LNCAP (cell line): ENCODE data around the gene FAM89B.

Experiments used
- TF ChIP-seq, protein P1 (sequence below): fragments of 450-650 bp; IDR thresholded peaks from 2 replicates; pipeline ENCODE4 v1.5.1; 2017; ENCODE audit warnings: mild to moderate bottlenecking

Gene FAM89B

DNA sequence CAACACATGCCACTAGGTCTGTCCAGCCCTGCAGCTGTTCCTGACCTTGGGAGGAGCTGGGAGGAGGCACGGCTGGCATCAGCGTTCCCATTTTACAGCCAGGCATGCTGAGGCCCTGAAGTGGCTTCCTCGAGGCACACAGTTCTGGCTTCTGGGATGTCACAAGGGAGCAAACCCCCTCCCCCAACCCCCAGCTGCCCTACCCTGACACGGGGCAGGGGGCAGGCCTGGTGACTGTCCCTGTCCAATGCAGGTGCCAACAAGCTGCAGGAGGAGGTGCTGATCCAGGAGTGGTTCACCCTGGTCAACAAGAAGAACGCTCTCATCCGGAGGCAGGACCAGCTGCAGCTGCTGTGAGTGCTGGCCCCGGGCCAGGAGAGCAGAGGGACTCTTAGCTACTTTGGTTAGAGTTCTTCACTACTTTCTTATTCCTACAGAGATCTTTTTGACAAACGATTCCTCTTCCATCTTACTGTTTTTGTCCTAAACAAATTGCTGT is 18.0 kb downstream of the FAM89B start:
- TF ChIP-seq, protein P1, sequence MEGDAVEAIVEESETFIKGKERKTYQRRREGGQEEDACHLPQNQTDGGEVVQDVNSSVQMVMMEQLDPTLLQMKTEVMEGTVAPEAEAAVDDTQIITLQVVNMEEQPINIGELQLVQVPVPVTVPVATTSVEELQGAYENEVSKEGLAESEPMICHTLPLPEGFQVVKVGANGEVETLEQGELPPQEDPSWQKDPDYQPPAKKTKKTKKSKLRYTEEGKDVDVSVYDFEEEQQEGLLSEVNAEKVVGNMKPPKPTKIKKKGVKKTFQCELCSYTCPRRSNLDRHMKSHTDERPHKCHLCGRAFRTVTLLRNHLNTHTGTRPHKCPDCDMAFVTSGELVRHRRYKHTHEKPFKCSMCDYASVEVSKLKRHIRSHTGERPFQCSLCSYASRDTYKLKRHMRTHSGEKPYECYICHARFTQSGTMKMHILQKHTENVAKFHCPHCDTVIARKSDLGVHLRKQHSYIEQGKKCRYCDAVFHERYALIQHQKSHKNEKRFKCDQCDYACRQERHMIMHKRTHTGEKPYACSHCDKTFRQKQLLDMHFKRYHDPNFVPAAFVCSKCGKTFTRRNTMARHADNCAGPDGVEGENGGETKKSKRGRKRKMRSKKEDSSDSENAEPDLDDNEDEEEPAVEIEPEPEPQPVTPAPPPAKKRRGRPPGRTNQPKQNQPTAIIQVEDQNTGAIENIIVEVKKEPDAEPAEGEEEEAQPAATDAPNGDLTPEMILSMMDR: no peak

DNA sequence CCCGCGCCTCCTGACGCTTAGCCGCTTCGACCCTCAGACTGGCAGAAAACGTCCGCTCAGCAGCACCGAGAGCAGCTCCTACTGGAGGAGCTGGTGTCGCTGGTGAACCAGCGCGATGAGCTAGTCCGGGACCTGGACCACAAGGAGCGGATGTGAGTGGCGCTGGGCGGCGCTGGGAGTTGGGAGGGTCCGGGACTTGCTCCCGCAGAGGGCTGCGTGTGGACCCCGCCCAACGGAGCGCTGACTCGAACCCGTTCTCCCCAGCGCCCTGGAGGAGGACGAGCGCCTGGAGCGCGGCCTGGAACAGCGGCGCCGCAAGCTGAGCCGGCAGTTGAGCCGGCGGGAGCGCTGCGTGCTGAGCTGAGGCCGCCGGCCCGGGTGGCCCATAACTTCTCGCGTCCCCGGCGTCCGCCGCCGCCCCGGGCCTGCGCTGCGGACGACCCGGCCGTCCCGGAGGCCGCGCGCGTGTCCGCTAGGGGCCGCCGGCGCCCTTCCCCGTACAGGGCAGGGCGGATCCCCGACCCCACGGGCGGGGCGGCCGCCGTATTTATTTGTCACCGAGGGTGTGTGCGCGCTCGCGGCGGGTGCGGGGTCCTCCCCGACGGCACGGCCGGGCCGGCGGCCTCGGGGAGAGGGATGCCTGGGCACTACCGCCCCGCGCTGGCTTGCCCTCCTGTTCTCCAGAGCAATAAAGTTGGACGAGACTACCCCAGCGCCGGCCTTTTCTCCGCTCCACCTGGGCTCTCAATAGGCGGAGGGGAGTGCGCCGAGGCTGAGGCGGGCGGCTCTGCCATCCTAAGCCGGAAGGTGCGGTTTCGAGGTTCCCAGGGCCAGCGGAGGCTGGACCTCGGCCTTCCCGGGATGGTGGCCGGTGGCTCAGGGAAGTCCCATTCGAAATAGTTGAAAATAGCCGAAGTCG is 19.9 kb downstream of the FAM89B start:
- TF ChIP-seq, protein P1: no peak

DNA sequence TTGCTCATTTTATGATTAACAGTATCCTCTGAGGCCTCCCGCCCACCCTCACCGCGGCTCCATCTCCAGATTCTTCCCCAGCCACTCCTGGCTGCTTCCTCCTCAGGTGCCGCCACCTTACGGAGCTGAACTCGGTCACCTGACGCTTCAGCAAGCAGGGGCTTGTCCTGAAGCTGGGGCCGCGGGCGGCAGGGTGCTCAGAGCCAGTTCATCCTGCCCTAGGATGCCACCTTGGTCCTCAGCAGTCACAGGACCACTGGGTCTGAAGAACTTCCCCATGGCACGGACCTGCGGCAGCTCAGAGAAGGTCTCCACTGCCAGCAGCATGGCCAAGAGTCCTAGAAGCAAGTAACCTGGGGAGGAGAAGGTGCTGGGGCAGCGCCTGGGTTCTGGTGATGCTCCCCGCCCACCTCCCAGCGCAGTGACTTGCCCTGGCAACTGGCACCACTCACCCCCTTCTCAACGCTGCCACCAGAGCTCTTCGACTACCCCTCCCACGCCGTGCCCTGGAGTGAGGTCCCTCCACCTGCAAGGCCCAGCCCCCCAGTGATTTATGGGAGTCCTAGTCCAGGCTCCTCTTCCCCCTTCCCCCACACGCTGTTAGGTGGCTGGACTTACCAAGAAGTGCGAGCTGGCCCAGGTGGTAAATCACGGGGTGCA is 20.6 kb downstream of the FAM89B start:
- TF ChIP-seq, protein P1: no peak

DNA sequence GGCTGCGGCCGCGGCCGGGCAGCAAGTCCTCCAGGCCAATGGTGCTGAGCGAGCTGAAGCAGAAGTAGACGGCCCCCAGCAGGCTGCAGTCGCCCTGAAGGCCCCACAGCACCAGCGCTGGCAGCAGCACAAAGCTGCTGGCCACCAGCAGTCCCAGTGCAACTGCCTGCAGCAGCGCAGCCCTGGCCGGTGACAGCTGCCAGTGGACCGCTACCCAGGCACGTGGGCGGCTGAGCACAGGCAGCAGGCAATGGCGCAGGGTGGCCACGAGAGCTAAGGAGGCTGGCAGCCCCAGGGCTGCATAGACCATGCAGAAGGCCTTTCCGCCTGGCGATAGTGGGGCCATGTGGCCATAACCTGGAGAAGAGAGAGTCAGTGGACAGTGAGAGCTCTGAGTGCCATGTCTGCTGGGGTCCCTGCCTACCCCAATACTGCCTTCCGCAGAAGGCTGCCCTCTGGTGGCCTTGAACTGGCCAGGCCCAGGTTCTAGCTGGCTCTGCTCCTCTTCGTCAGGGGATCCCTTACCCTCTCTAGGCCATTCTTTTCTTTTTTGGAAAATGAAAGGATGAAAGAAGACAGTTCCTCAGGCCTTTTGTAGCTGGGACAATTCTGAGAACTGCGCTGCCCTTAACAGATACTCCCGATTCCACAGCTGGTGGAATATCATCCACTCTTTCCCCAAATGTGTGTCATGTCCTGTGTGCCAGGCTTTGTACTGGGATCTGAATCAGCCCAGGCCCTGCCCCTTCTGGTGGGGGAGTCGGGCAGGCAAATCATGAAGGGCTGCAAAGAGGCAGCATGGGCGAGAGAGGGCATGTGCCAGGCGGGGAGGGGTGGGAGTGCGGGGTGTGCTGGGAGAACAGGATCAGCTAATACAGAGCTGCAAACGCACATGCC is 21.4 kb downstream of the FAM89B start:
- TF ChIP-seq, protein P1: peak; percentile 81

DNA sequence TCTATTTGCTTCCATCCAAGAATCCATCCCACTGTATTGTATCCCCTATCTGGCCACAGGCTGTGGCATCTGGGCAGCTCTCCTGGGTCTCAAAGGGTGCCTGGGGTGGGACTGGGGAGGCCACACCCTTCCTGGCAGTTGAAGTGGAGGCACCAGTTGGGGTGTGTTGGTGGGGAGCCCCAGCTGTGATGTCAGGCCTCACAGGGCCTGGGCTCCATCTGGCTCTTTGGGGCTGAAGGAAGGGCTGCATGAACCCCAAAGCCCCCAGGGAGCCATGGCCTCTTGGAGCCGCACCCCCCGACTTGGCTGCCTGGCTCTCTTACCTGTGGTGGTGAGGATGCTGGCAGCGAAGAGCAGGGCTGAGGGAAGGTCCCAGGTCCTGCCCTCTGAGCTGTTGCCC is 22.8 kb downstream of the FAM89B start:
- TF ChIP-seq, protein P1: no peak

DNA sequence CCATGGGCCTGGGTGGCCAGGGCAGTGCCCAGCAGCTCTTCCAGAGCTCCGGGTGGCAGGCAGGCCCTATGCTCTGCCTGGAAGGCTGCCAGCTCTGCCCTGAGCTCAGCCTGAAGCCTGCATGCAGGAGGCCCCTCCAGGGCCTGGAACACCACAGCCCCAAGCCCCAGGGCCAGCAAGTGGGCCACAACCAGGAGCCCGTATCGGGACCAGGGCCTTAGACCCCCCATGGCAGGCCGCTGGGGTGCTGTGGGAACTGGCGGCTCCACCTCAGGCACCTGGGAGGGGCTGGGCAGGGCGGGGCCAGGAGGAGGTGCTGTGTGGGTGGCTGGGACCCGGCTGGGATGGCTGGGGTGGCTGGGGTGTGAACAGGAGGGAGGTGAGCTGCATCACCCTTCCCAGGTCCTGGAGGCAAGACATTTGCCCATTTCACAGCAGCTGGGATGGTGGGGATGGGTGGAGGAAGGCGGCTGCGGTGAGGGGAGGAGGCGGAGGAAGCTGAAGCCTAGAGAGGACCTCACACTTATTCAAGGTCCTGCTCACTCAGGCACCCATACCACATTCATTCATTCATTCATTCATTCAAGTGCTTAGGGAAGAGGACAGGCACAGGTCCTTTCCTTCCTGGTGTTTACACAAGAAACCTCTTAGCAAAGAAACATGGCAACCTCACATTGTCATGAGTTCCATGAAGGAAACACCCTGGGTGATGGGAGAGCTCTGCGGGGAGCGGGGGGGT is 23.4 kb downstream of the FAM89B start, which contains the start of gene KCNK7:
TSS of gene KCNK7 (minus strand) at position 258 of the 739 bp plus-strand sequence. CDS start at position 230, 28 bp downstream.
- TF ChIP-seq, protein P1: no peak
